H1 (cell line): ENCODE measurements around the gene NETO1. TPM values are rescaled to one million over a fixed set of nuclear protein-coding genes. Genes with fewer than 3 reads are reported as not detected.

Experiments
- CTCF ChIA-PET: fragments of 300-600 bp; sonication (Branson Sonifier 250); formaldehyde crosslinking; loops from one replicate; lab custom pipeline; 2021; ENCODE audit not compliant: partially characterized antibody; lab: Charles Lee
- POLR2A ChIA-PET: fragments of 300-600 bp; sonication (Branson Sonifier 250); formaldehyde crosslinking; loops from one replicate; lab custom pipeline; 2021; ENCODE audit warnings: inconsistent platforms; ENCODE audit not compliant: partially characterized antibody; lab: Charles Lee
- DNase-seq, 2 experiments: peaks; one replicate each; pipeline versions ENCODE4 v3.0.0 to v3.0.0-alpha.2; 2010 to 2022; ENCODE audit warnings: low spot score in 2 of 2, low read depth in 1 of 2, mixed read lengths in 1 of 2
- FAIRE-seq: peaks from 2 replicates; lab custom pipeline; 2011; peaks lifted over from hg19 to GRCh38; lab: Jason Lieb, UNC
- H2AFZ ChIP-seq: 2 replicates; pipeline ENCODE4 v1.8.1; 2012; ENCODE audit warnings: low read length, inconsistent platforms
- H2AK5ac ChIP-seq: 2 replicates; pipeline ENCODE4 v1.6.1; 2013; ENCODE audit warnings: low read depth, low read length
- H2BK120ac ChIP-seq: replicated peaks from 2 replicates; pipeline ENCODE3; 2013; ENCODE audit warnings: low read depth, low read length, inconsistent platforms
- H2BK12ac ChIP-seq: 2 replicates; pipeline ENCODE4 v1.6.1; 2013; ENCODE audit warnings: low read depth, low read length
- H2BK15ac ChIP-seq: 2 replicates; pipeline ENCODE4 v1.6.1; 2013; ENCODE audit warnings: low read length
- H2BK20ac ChIP-seq: 2 replicates; pipeline ENCODE4 v1.6.1; 2013; ENCODE audit warnings: low read length
- H2BK5ac ChIP-seq: 2 replicates; pipeline ENCODE4 v1.6.1; 2013; ENCODE audit warnings: low read depth, low read length
- H3K14ac ChIP-seq: 2 replicates; pipeline ENCODE4 v1.6.1; 2013; ENCODE audit warnings: inconsistent platforms; ENCODE audit not compliant: insufficient read length
- H3K18ac ChIP-seq: 2 replicates; pipeline ENCODE4 v1.6.1; 2013; ENCODE audit warnings: low read length; ENCODE audit errors: extremely low read depth
- H3K23ac ChIP-seq: 2 replicates; pipeline ENCODE4 v1.6.1; 2013; ENCODE audit warnings: inconsistent platforms; ENCODE audit not compliant: insufficient read length
- H3K23me2 ChIP-seq: 2 replicates; pipeline ENCODE4 v1.6.1; 2013; ENCODE audit warnings: low read depth, low read length
- H3K27ac ChIP-seq: 2 replicates; pipeline ENCODE4 v1.6.1; 2011; ENCODE audit warnings: low read depth, low read length, inconsistent platforms
- H3K27me3 ChIP-seq, 4 experiments: replicated peaks in 1 of 4; 1 replicate in 1 of 4; 2 replicates in 3 of 4; pipeline versions ENCODE4 v1.6.1 to v1.8.1; 2011 to 2013; ENCODE audit warnings: low read length in 3 of 4, mild to moderate bottlenecking in 3 of 4, inconsistent platforms in 2 of 4, mixed read lengths in 2 of 4, moderate library complexity in 1 of 4; ENCODE audit not compliant: control insufficient read depth in 3 of 4, insufficient read depth in 3 of 4; ENCODE audit errors: extremely low read depth in 1 of 4
- H3K36me3 ChIP-seq, 4 experiments: 2 replicates each; pipeline versions ENCODE4 v1.6.1 to v1.8.1; 2011 to 2013; ENCODE audit warnings: mild to moderate bottlenecking in 4 of 4, low read length in 3 of 4, moderate library complexity in 2 of 4, control low read depth in 1 of 4, inconsistent platforms in 1 of 4; ENCODE audit not compliant: insufficient read depth in 4 of 4, control insufficient read depth in 2 of 4
- H3K4ac ChIP-seq: replicated peaks from 2 replicates; pipeline ENCODE3; 2013; ENCODE audit warnings: low read length, low read depth, mixed read lengths, inconsistent platforms; ENCODE audit not compliant: insufficient read length
- H3K4me1 ChIP-seq, 4 experiments: replicated peaks in 1 of 4; 1 replicate in 1 of 4; 2 replicates in 3 of 4; pipeline versions ENCODE4 v1.6.1 to v1.8.1; 2011 to 2013; ENCODE audit warnings: low read length in 3 of 4, inconsistent platforms in 2 of 4, mixed read lengths in 1 of 4; ENCODE audit not compliant: insufficient read depth in 4 of 4, control insufficient read depth in 3 of 4
- H3K4me2 ChIP-seq, 2 experiments: 2 replicates each; pipeline versions ENCODE4 v1.6.1 to v1.8.1; 2011 to 2013; ENCODE audit warnings: low read depth in 2 of 2, low read length in 2 of 2, control low read depth in 1 of 2, inconsistent platforms in 1 of 2, mild to moderate bottlenecking in 1 of 2; ENCODE audit not compliant: insufficient read depth in 1 of 2
- H3K4me3 ChIP-seq, 4 experiments: fragments of 200-600, 300-600 bp in 1 of 4; sonication (generic), shearing (Covaris generic), sonication (Bioruptor Twin) in 1 of 4; 2 replicates each; pipeline versions ENCODE4 v1.5.1 to v1.8.1; 2011 to 2016; ENCODE audit warnings: low read length in 4 of 4, low read depth in 3 of 4, control low read depth in 2 of 4, inconsistent platforms in 2 of 4, mild to moderate bottlenecking in 2 of 4, mixed read lengths in 1 of 4, moderate library complexity in 1 of 4; ENCODE audit not compliant: insufficient read depth in 2 of 4; ENCODE audit errors: extremely low read depth in 1 of 4
- H3K56ac ChIP-seq: replicated peaks from 2 replicates; pipeline ENCODE3; 2013; ENCODE audit warnings: low read depth, mild to moderate bottlenecking, mixed read lengths, low read length, inconsistent platforms; ENCODE audit not compliant: insufficient read length
- H3K79me1 ChIP-seq: 2 replicates; pipeline ENCODE4 v1.6.1; 2013; ENCODE audit warnings: low read depth, low read length, control low read depth
- H3K79me2 ChIP-seq, 2 experiments: 2 replicates each; pipeline versions ENCODE4 v1.6.1 to v1.8.1; 2012 to 2013; ENCODE audit warnings: low read length in 2 of 2, mild to moderate bottlenecking in 2 of 2, inconsistent platforms in 1 of 2; ENCODE audit not compliant: insufficient read depth in 2 of 2, control insufficient read depth in 1 of 2
- H3K9ac ChIP-seq, 4 experiments: replicated peaks in 1 of 4; 1 replicate in 1 of 4; 2 replicates in 3 of 4; pipeline versions ENCODE4 v1.6.1 to v1.8.1; 2011 to 2013; ENCODE audit warnings: low read depth in 3 of 4, low read length in 3 of 4, control low read depth in 2 of 4, mild to moderate bottlenecking in 2 of 4, moderate library complexity in 2 of 4, inconsistent platforms in 1 of 4; ENCODE audit errors: extremely low read depth in 1 of 4
- H3K9me3 ChIP-seq, 2 experiments: 2 replicates each; pipeline versions ENCODE4 v1.6.1 to v1.8.1; 2012 to 2013; ENCODE audit warnings: mild to moderate bottlenecking in 2 of 2, moderate library complexity in 2 of 2, control low read depth in 1 of 2, inconsistent platforms in 1 of 2, low read depth in 1 of 2, low read length in 1 of 2, mixed read lengths in 1 of 2; ENCODE audit not compliant: insufficient read depth in 2 of 2
- H4K20me1 ChIP-seq, 2 experiments: replicated peaks in 1 of 2; 2 replicates each; pipeline versions ENCODE3 to v1.8.1; 2011 to 2013; ENCODE audit warnings: inconsistent platforms in 2 of 2, low read length in 2 of 2, mild to moderate bottlenecking in 1 of 2; ENCODE audit not compliant: insufficient read depth in 2 of 2, control insufficient read depth in 1 of 2
- H4K5ac ChIP-seq: 2 replicates; pipeline ENCODE4 v1.6.1; 2013; ENCODE audit warnings: low read length, low read depth, mixed read lengths, inconsistent platforms; ENCODE audit not compliant: insufficient read length
- H4K8ac ChIP-seq: 2 replicates; pipeline ENCODE4 v1.8.0; 2013; ENCODE audit warnings: mild to moderate bottlenecking, moderate library complexity, low read length, inconsistent platforms; ENCODE audit not compliant: insufficient read depth; ENCODE audit errors: extremely low read depth
- H4K91ac ChIP-seq: replicated peaks from 2 replicates; pipeline ENCODE3; 2013; ENCODE audit warnings: low read length, mixed read lengths, inconsistent platforms; ENCODE audit not compliant: insufficient read length
- FOSL1 ChIP-seq: IDR thresholded peaks from 2 replicates; pipeline ENCODE4 v1.6.1; 2011; ENCODE audit warnings: mild to moderate bottlenecking, low read depth, low read length, moderate library complexity; ENCODE audit not compliant: insufficient read depth
- RAD21 ChIP-seq, 2 experiments: IDR thresholded peaks in 1 of 2; conservative IDR thresholded peaks in 1 of 2; 2 replicates each; pipeline ENCODE4 v1.6.1; 2011; ENCODE audit warnings: low read depth in 2 of 2, low read length in 2 of 2, improper control_type of control experiment in 1 of 2, inconsistent platforms in 1 of 2, mild to moderate bottlenecking in 1 of 2, moderate library complexity in 1 of 2
- WGBS, 2 experiments: shearing (Covaris generic) in 1 of 2; methylation state at CpG; one replicate each; pipeline versions ENCODE4 v1.1.6 to v1.1.7; 2013 to 2015; ENCODE audit warnings: low lambda C conversion rate in 2 of 2, mixed read lengths in 2 of 2, inconsistent platforms in 1 of 2, low coverage in 1 of 2, missing lambda C conversion rate in 1 of 2; ENCODE audit not compliant: insufficient replicate concordance in 2 of 2, insufficient coverage in 1 of 2, insufficient read length in 1 of 2; ENCODE audit errors: extremely low coverage in 1 of 2, missing lambda C conversion rate in 1 of 2; 5-methylcytosine and 5-hydroxymethylcytosine counted together
- polyA plus RNA-seq, 7 experiments: library from polyadenylated mRNA; depleted of rRNA in 3 of 7; stranded (reverse) in 5 of 7; unstranded in 2 of 7; fragments of >200 nt in 5 of 7; fragments of 200-250 nt in 2 of 7; gene quantifications; 1 replicate in 5 of 7; 2 replicates in 1 of 7; 4 replicates in 1 of 7; pipeline versions ENCODE4 v1.2.1 to v1.2.3, GENCODE V29; 2011 to 2013; ENCODE audit warnings: missing spikeins in 2 of 7, mixed read lengths in 2 of 7
- total RNA-seq: library from RNA; stranded (reverse); fragmentation: NEBNext Ultra II Directional; extraction: Animal tissue kit (Norgen Biotek cat#: 25700); gene quantifications from 2 replicates; pipeline ENCODE4 v1.2.1, GENCODE V29; 2021

Gene NETO1
- total and polyA plus RNA-seq, 2 of the 8 experiments (the other 6 are each of a cell fraction or from before 2014, with no cell fraction given): 3.0 to 19.3 TPM

DNA sequence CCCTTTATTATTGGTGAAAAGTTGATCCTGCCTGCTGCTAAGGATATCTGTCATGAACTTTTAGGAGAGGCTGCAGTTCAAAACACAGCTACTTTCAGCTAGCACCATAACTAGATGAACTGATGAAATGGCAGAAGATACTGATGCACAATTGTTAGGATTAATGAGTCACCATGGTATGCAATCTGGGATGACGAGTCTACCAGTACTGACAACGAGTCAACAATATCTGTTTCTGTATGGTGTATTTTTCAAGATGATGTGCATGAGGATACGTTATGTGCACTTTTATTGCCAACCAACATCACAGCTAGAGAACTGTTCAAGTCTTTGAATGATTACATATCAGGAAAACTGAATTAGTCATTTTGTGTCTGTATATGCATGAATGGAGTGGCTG is 68.7 kb downstream of the NETO1 start:
- FAIRE-seq (no peak), DNase-seq (no peak)
- 93% methylated on average over 3 of the region's 3 CpGs; no CpG with 5 or more reads in 1 of the 2 experiments for WGBS, 2 experiments
- H3K27me3 ChIP-seq: no peaks in the 10 kb centered on the region
- no peaks in the 10 kb centered on the region for H3K79me2 ChIP-seq
- no peak overlapping the region for H4K5ac ChIP-seq
- no peak overlapping the region for H3K4ac ChIP-seq
- no peaks in the 10 kb centered on the region for H3K23me2 ChIP-seq
- no peak overlapping the region for H2BK120ac ChIP-seq
- peaks cover 0 to 4% (median 0%) of the 10 kb centered on the region in 4 experiments; a peak in 1 of 7 replicates for H3K4me1 ChIP-seq
- H2BK20ac ChIP-seq: no peak overlapping the region
- no peak for TF ChIP-seq RAD21 (IDR thresholded peaks at IDR 0.05 in 1 of 2, conservative IDR thresholded peaks at IDR 0.05 in 1 of 2; ENCODE audit: low read depth in 2 of 2, low read length in 2 of 2)
- TF ChIP-seq FOSL1: no peak
- no peaks in the 10 kb centered on the region for H3K79me1 ChIP-seq
- no peak overlapping the region for H3K14ac ChIP-seq
- no peaks in the 10 kb centered on the region; a peak in 1 of 8 replicates for H3K36me3 ChIP-seq
- no peak overlapping the region for H4K91ac ChIP-seq
- H4K20me1 ChIP-seq: no peaks in the 10 kb centered on the region
- no peak overlapping the region for H4K8ac ChIP-seq
- H3K9me3 ChIP-seq: peaks cover 4 to 7% of the 10 kb centered on the region in 2 experiments; a peak in 3 of 4 replicates
- H2AK5ac ChIP-seq: no peak overlapping the region
- no peak overlapping the region for H3K27ac ChIP-seq
- no peak overlapping the region for H2BK12ac ChIP-seq
- no peak overlapping the region for H2BK15ac ChIP-seq
- no peak overlapping the region for H3K18ac ChIP-seq
- no peak overlapping the region for H3K23ac ChIP-seq
- ChIA-PET POLR2A (no interaction called here), CTCF (no interaction called here)
- no peak overlapping the region for H2AFZ ChIP-seq
- no peak overlapping the region for H3K4me2 ChIP-seq
- no peak overlapping the region for H2BK5ac ChIP-seq
- no peak overlapping the region for H3K4me3 ChIP-seq
- no peak overlapping the region for H3K9ac ChIP-seq
- H3K56ac ChIP-seq: no peak overlapping the region
